AG08395 (cell line): ENCODE data around the gene MFAP3.
A peak's percentile ranks its signal among the peaks of the same experiment; 100 is the strongest.
"Not testable (repeated sequence)": the region's sequence is repeated elsewhere in the genome, so short reads cannot be mapped to it uniquely, and the experiment has no call there.

Source experiments
- DNase-seq: peaks from one replicate; pipeline ENCODE4 v3.0.0; 2012; ENCODE audit warnings: mixed read lengths, low spot score

MFAP3 gene

DNA sequence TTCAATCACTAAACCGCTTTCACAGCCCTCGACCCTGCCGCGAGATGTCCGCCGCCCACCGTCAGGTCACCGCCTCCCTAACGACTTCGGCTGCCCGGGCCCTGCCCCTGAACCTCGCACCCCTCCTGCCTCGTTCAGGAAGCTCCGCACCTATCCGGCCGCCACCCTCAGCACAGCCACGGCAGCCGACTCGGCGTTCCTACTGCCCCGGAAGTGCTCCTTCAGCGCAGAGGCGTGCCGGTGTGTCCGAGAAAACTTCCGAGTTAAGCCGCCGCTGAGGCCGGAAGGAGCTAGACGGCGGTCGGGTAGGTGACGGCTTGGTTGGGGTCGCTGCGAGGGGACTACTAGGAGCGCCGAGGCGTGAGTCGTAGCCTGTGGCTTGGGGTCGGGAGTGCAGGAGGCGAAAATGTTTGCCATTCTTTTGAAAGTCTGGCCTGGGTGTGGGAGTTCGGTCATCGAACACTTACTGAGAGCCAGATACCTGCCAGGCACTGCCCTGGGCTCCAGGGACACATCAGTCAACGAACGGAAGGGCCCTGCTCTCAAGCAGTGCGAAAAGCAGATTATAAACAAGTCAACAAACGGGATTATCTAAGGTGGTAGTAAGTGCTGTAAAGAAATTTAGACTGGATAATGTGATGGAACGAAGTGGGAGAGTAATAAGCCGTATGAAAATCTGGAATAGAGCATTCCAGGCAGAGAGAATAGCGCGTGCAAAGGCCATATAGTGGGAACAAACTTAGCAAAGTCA is at the start of gene MFAP3, which contains the start of gene FAM114A2:
TSS of gene MFAP3 (plus strand) at position 261 of the 751 bp plus-strand sequence. CDS start 10,756 bp downstream, outside the sequence.
TSS of gene FAM114A2 (minus strand) at position 204 of the 751 bp plus-strand sequence. CDS start 3,957 bp downstream, outside the sequence.
- DNase-seq = peak; percentile 94

DNA sequence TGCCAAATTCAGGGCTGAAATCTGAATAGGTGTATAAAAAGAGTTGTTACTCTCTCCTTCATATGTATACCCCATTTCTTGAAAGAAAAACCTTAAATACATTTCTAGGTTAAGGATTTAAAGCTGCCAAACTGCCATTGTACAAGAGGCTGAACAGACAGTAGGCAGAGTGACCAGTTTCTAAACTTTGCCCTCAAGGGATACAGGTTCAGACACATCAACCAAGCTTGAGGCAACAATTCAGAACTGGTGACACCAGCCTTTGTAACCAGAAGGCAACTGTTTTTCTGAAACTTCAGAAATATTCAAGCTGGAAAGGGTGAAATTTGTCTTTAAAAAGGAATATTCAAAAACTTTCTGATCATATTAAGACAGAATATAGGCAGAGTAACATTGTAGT is 47.6 kb upstream of the MFAP3 start:
- DNase-seq = no peak

DNA sequence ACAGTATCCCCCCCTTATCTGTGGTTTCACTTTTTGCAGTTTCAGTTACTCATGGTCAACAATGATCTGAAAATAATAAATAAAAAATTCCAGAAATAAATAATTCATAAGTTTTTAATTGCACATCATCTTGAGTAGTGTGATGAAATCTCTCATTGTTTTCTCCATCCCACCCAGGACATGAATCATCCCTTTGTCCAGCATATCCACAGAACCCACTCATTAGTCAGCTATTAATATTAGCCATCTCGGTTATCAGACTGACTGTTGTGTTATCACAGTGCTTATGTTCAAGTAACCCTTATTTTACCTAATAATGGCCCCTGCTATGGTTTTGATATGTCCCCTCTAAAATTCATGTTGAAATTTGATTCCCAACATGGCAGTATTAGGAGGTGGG is 40.8 kb upstream of the MFAP3 start:
- DNase-seq = no peak

DNA sequence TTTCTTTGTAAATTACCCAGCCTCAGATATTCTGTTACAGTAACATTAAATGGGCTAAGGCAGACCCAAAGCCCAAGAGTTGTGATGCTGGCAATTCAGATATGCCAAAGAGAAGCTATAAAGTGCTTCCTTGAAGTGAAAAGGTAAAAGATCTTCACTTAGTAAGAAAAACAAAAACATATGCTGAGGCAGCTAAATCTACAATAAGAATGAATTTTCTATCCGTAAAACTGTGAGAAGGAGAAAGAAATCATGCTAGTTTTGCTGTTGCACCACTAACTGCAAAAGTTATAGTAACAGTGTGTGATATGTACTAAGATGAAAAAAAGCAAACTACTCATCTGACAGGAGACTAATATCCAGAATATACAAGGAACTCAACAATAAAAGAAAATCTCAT is 40.0 kb upstream of the MFAP3 start:
- DNase-seq = no peak

DNA sequence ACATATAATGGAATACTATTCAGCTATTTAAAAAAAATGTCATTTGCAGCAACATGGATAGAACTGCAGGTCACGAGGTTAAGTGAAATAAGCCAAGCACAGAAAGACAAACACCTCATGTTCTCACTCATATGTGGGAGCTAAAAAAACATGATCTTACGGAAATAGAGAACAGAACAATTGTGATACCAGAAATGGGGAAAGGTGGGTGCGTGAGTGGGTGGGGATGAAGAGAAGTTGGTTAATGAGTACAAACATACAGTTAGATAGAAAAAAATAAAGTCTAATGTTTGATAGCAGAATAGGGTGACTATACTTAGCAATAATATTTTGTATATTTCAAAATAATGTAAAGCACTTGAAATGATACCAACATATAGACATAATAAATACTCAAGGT is 38.8 kb upstream of the MFAP3 start:
- no peak for DNase-seq

DNA sequence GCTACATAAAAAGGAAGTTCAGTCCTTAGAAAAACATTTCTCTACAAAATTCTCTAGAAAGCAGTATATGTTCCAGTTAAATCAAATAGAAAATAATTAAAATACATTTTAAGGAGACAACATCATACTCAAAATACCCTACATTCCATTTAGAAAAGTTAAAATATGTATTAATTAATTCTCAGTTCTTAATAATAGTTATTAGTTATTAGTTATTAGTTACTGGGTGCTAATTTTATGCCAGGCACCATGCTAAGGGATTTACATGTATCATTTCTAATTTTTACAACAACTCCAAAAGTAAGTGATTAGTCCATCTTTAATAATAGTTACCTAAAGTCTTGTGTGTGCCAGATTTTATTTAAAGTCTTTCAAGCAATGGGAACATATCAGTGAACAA is 38.1 kb upstream of the MFAP3 start:
- DNase-seq = no peak

DNA sequence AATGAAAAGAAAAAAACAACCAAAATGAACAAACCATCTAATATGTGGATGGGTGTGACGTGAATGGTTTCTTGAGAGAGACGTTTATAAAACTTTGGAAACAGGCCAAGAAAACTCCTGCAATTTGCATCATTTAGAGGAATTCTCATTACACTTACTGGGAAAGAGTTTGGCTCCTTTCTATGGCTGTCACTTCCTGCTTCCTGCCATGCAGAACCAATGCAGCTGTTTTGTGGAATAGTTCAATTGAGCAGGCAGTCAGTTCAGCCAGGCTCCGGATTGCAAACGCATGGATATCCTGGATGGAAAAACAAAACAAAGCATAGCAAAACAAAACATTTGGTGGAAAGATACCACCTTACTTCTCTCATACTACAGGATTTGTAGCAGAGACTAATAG is 36.7 kb upstream of the MFAP3 start:
- DNase-seq = no peak

DNA sequence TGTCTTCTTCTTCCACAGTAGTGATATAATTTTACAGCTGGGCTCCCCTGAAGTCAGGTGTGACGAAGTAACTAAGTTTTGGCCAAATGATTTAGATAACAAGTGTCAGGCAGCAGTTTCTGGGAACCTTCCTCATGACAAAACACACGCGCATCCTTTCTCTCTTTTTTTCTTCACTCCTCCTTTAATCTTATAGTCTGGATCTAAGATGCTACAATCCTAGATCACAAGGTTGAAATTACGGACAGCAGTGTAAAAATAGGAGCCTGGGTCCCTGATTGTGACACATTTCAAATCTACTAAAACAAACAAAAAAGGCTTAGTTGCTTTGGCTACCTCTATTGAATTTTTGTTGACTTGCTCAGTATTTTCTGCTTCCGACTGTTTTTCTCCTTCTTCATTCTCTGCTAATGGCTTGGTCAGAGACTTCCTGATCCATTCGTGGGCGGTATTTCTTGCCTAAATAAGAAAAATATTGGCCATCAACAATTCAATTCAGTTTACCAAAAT is 36.2 kb upstream of the MFAP3 start:
- no peak for DNase-seq

DNA sequence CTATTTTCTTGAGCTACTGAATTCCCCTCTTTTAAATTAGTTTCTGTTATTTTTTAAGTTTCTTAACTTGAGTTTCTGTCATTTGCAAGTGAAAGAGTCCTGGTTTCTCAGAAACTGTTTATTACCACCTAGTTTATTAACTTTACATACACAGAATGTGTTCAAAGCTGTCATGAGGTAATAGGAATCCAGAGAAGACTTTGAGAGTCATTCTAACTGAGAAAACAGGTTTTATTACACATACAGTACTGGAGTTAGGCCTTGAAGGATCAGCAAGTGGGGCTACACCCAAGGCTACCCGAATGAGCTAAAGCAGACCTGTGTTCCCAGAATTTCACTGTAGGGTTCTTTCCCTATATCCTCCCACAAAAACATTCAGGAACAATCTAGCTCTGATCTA is 33.1 kb upstream of the MFAP3 start:
- no peak for DNase-seq

DNA sequence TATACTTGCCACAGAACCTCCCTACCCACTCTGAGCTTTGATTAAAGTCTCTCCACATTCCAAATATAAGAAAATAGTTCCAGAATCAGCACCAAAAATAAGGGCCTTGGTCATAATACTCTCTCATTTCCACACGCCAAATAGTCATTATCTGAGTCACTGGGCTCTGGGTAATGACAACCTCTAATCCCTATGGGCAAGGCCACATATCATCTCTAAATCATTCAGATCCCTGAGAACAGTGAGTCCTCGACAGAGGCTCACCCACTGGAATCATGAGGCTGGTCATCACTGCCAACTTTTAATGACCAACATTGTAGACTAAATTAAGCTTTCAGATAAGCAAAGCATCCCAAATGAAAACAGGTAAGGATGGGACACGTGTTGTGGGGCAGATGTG is 28.1 kb upstream of the MFAP3 start:
- DNase-seq = peak; percentile 9

DNA sequence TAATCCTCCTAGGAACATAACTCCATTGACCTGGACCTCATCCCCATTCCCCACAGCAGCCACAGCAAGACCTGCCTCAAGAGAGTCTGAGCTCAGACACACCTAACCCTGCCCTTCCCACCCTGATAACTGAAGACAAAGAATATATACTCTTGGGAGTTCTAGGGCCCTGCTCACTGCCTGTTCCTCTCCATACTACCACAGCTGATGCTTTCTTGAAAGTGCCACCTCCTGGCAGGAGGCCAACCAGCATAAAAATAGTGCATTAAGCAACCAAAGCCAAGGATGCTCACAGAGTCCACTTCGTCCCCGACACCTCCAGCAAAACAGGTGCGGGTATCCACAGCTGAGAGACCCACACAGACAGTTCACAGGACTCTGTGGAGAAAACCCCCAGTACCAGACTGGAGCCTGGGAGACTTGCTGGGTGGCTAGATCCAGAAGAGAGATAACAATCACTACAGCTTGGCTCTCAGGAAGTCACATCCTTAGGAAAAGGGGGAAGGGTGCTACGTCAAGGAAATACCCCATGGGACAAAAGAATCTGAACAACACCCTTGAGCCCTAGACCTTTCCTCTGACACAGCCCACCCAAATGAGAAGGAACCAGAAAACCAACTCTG is 23.6 kb upstream of the MFAP3 start:
- no peak for DNase-seq

DNA sequence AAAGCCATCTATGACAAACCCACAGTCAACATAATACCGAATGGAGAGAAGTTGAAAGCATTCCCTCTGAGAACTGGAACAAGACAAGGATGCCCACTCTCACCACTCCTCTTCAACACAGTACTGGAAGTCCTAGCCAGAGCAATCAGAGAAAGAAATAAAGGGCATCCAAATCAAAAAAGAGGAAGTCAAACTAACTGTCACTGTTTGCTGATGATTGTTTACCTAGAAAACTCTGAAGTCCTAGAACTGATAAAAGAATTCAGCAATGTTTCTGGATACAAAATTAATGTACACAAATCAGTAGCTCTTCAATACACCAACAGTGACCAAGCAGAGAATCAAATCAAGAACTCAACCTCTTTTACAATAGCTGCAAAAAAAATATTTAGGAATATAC is 19.8 kb upstream of the MFAP3 start:
- not testable (repeated sequence) for DNase-seq

DNA sequence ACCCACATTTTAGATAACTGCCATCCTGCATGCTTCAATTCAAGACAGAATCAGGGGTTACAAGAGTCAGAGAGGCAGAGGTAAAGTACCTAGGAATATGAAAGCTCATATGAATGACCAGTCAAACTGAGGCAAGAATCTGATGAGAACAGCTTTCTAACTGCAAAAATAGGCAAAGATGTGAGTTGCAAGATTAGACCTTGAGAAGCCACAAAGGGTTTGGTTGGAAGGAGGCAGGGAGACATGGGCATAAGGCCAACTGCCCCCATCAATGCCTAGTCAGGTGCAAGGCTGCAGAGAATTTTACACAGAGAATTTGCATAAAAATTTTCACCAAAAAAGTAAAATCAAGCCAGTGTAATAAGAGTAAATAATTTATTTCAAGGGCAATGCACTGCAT is 12.8 kb upstream of the MFAP3 start:
- no peak for DNase-seq

DNA sequence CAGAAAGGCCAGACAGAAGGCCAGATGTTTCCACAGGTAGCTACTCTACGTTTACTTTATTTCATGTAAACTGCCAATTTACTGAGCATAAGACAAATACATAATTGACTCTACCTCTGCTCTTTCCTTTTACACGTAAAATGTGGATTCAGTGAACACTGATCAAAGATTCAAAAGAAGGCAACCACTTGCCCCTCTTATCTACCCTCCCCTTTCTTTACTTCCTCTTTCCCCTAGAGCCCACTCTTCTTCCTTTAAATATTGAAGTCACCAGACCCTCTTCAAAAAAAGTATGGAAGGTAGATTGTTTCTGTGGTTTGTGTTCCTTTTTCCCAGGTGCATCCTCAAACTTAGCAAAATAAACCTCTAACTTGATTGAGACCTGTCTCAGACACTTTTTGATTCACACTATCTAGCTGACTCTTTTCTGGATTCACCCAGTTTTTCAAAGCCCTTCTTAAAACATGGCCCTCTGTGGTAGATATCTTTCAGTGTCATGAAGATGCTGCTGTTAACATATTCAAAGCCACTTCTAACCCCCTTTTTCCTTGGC is 6.8 kb upstream of the MFAP3 start:
- no peak for DNase-seq

DNA sequence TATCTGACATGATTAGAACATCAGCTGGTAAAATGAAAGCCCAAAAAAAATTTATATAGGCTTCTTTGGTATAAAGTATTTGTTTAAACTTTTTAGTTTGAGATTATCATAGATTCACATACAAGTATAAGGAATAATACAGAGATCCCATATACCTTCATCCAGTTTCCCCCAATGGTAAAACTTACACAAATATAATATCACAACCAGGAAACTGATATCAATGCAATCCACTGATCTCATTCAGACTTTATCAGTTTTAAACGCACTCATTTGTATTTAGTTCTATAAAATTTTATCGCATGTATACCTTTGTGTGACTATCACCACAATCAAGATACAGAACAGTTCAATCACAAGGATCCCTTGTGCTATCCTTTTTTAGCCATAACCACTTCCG is 3.8 kb upstream of the MFAP3 start:
- DNase-seq = no peak

DNA sequence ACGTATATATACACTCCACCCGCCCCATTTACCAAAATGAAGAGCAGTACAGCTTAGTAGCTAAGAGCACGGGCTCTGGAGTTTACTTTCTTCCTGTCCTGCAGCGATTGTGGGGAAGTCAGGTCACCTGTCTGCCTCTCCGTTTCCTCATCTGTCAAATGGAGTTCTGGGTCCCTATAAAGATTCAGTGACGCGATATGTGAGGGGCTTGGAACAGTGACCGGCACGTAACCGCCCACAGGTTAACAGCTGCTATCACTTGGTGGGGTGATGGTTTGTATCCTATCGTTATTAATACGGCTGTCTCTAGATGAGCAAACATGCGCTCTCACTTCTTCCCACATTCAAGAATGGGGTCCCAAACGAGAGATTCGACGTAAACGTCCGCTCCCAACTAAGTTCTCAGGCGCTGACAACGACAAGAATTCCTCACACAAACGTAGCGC is 483 bp upstream of the MFAP3 start:
- DNase-seq = no peak

DNA sequence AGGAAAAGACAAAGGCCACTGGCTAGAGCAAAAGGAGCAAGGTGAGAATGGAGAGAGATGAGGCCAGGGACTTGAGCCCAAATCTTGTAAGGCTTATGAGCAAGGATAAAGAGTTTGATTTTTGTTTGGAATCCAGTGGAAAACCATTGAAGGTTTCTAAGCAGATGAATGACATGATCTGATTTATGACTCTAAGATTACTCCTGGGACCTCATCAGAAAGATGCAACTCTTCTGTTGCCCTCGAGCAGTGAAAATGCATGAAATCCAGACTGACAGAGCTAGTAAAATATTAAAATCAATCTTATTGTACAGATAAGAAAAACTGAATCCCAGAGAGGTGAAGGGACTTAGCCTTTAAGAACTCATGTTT is 677 bp downstream of the MFAP3 start:
- DNase-seq = no peak

DNA sequence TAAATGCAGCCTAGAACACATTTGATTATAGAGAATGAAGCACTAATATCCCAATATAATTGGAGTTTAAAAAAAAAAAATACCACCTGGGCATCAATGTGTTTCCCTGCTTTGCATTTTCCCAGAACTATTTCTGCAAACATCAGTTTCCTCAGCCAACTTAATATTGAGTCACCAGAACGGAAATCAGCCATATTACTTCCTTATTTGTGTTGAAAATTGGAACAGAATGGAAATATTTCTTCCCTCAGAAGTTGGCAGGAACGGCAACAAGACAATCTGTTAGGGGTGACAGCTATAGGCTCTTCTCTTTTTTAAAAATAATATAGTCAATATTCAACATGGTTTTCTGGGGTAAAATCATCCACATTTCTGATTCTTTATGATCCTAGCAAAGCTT is 4.0 kb downstream of the MFAP3 start:
- peak; percentile 5 for DNase-seq

DNA sequence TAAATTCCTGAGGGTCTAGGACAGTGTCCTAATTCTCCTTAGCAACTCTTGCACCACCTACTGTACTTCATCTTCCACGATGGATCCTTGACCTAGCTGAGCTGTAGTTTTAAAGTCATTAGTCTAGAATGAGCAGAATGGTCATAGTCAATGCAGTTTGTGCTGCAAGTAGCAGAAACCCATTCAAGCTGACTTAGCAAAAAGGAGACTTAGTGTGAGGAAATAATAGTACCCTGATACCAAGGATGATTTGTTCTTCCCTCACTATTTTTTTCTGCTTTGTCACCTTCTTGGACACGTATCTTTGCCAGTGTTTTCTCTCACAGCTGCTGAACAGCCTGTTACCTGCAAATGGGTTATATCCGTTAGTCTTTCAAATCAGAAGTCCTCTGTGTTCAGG is 5.3 kb downstream of the MFAP3 start:
- DNase-seq = no peak

DNA sequence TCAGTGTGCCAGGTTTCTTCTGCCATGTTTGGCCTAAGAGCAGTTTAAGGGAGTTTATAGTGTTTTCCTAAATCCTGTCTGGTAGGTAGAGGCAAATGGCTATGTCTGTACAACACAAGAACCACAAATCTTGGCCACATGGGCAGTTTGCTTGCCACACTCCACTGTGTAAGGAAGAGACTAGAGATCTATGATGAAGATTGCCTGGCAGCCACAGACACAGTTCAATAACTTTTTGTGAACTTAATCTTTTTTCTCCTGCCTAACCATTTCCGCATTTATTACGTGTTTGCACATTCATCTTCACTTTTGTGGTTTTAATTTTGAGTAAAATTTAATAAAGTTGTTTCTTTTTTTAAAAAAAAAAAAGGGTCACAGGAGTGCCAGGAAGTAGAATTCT is 5.8 kb downstream of the MFAP3 start:
- DNase-seq = no peak

DNA sequence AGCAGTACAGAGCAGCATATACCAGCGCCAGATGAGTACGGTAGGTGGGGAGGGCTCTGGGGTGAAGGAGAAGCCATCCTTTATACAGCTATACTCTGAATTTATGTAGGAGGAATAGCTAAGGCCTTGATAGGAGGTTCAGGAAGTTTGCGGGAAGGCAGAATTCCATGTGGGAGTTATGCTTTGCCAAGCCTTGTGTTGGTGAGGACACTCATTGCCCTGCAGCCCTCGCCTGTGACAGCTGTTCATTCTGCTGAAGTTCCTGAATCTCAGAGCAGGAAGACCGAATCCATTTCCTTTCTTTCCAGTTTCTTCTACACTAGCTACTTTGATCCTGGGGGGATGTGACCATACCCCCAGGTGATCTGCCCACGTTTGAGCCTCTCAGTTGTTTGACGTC is 7.7 kb downstream of the MFAP3 start:
- DNase-seq = no peak

DNA sequence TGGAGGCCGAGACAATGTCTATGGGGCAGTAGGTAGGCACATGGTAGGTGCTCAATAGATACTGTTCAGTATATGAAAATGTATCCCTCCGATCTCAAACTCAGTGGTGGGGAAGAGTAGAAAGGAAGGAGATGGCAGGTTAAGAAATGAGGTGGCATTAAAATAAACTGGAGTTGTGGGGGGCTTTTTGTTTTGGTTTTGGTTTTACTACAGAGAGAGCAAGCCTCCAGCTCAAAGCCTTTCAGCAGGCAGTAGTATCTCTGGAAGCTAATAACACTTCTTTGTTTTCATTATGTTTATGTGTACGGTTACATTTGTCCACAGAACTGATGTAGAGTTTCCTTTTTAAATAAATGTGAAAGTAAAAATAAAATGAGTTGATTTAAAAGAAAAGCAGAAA is 8.6 kb downstream of the MFAP3 start:
- DNase-seq = no peak

DNA sequence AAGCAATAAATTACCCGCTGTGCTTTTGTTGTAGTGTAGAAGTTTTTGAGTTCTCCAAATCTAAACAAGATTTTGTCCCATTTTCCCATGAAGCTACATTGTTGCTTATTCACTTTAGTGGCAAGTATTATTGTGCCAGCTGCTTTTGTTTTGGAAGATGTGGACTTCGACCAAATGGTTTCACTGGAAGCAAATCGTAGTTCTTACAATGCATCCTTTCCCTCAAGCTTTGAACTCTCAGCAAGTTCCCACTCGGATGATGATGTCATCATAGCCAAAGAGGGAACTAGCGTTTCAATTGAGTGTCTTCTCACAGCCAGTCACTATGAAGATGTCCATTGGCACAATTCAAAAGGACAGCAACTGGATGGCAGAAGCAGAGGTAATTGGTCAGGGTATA is 10.9 kb downstream of the MFAP3 start:
- DNase-seq = no peak
